ENCODE data around the gene LRRC3.

The LRRC3 gene

GRCh38 chr21:44424608-44425306 is 30.6 kb upstream of the LRRC3 start:
- no peak for TF ChIP-seq CTCF (IDR thresholded peaks at IDR 0.05; ENCODE audit: extremely low read depth, insufficient read depth, missing control alignments)
- DNase-seq (ENCODE audit: low spot score), result no peak
- in situ Hi-C loops (cut with MboI; ENCODE audit: low pct_unique_long_range_greater_than_20kb, low sequenced_read_pairs, unreplicated experiment), result no loop called here

- in situ Hi-C loops (cut with MboI; ENCODE audit: low pct_unique_long_range_greater_than_20kb, low sequenced_read_pairs, unreplicated experiment), result no loop called here
- DNase-seq (ENCODE audit: low spot score), result no peak
- TF ChIP-seq CTCF (IDR thresholded peaks at IDR 0.05; ENCODE audit: extremely low read depth, insufficient read depth, missing control alignments), result no peak
Measured at GRCh38 chr21:44425307-44425894, 29.9 kb upstream of the LRRC3 start.

GRCh38 chr21:44425895-44426662 is 29.2 kb upstream of the LRRC3 start:
- in situ Hi-C loops (cut with MboI; ENCODE audit: low pct_unique_long_range_greater_than_20kb, low sequenced_read_pairs, unreplicated experiment), result no loop called here
- TF ChIP-seq CTCF (IDR thresholded peaks at IDR 0.05; ENCODE audit: extremely low read depth, insufficient read depth, missing control alignments), result no peak
- no peak for DNase-seq (ENCODE audit: low spot score)

- in situ Hi-C loops (cut with MboI; ENCODE audit: low pct_unique_long_range_greater_than_20kb, low sequenced_read_pairs, unreplicated experiment), result no loop called here
- TF ChIP-seq CTCF (IDR thresholded peaks at IDR 0.05; ENCODE audit: extremely low read depth, insufficient read depth, missing control alignments), result no peak
Measured at GRCh38 chr21:44426663-44427191, 28.6 kb upstream of the LRRC3 start.

GRCh38 chr21:44427241-44428120 is 27.8 kb upstream of the LRRC3 start:
- no peak for DNase-seq (ENCODE audit: low spot score)
- no peak for TF ChIP-seq CTCF (IDR thresholded peaks at IDR 0.05; ENCODE audit: extremely low read depth, insufficient read depth, missing control alignments)
- in situ Hi-C loops (cut with MboI; ENCODE audit: low pct_unique_long_range_greater_than_20kb, low sequenced_read_pairs, unreplicated experiment), result no loop called here

More at GRCh38 chr21:44426663-44427191, 28.6 kb upstream of the LRRC3 start:
- DNase-seq (ENCODE audit: low spot score), result no peak
